HG02885 (cell line): ENCODE measurements around the gene PNPO.
"Not testable (repeated sequence)": the region's sequence is repeated elsewhere in the genome, so short reads cannot be mapped to it uniquely, and the experiment has no call there.

ENCODE experiments used
- ATAC-seq: cut with Tn5 transposase; IDR thresholded peaks from one replicate; pipeline ENCODE4 v1.9.1; 2021; ENCODE audit warnings: mild to moderate bottlenecking; ENCODE audit not compliant: unreplicated experiment, poor library complexity

The PNPO gene

DNA sequence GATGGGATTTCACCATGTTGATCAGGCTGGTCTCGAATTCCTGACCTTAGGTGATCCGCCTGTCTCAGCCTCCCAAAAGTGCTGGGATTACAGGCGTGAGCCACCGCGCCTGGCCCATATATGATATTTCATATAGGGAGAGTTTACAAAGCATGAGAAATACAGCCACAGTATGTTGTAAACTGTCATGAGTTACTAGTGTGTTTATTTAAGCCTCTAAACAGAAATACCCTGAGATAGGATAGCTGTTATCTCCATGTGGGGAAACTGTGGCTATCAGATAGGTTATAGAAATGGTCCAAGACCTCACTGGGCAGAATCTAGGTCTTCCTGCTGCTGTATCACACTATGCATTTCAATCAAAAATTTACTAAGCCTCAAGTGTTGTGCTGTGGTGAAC, 27.5 kb downstream of the PNPO start:
- no peak for ATAC-seq

DNA sequence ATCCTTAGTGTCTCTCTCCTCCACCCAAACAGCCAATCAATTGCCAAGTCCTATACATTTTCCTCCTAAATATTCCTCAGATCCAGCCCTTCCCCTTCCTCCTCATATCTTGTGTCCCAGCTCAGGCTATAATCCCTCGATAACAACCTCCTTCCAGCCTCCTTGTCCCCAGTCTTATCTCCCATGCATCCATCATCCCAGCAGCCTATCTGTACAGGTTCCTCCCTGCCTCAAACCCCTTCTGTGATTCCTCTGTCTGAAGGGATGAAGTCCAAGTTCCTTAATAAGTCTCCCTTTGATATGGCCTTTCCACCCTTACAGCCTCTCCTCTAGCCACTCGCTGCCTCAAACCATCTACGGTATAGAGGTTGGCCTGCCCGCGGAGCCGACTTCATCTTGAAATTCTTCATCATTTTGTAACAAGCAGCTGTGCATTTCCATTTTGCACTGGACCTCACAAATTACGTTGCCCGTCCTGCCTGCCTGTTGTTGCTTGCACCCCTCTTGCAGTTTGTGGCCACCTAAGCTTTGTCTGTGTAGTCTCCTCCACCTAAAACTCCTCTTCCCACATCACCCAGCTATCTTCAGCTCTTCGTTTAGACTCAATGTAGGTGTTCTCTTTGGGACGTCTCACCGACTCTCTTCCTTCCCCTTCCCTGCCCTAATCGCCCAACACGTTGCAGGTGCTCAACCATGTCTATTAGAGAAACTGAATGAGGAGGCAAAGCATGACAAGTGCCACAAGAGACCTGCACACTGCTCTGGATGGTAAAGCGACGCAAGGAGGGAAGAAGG, 28.8 kb downstream of the PNPO start:
- no peak for ATAC-seq

DNA sequence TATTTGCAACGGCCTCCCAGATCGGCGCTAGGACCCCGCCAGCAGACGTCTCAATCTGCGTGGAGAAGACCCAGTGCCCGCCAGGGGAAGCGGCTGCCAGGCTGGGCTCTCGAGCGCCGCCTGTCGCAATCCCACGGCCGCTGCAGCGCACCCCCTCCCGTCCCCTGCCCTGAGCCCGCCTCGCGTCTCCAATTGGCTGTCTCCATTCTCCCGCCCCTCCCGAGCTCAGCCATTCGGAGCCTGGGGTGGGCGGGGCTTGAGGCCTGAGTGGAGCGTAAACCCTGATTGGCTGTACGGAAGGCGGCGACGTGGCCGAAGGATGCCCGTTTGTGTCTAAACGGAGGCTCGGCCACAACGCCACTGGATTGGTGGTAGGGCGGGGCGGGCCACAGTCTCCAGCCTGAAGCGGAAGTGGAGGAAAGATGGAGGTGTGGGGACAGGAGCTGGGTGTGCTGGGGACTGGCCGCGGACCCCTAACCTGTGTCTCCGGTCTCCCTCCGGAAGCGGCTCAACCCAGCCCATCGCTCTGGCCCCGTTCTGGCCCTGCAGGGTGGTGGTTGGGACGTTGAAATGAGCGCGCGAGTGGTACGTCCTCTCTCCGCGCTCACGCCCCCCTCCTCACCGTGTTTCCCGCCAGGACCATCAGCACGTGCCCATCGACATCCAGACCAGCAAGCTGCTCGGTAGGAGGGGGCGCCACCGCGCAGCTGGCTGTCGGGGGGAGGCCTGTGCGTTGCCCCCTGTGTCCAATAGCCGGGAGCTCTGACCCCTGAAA, 29.5 kb downstream of the PNPO start, which contains the start of gene CDK5RAP3:
Gene CDK5RAP3 (plus strand): TSS at position 389 of the 775 bp plus-strand sequence. CDS start 34 bp downstream, at position 423.
- ATAC-seq, result peak; percentile 98

DNA sequence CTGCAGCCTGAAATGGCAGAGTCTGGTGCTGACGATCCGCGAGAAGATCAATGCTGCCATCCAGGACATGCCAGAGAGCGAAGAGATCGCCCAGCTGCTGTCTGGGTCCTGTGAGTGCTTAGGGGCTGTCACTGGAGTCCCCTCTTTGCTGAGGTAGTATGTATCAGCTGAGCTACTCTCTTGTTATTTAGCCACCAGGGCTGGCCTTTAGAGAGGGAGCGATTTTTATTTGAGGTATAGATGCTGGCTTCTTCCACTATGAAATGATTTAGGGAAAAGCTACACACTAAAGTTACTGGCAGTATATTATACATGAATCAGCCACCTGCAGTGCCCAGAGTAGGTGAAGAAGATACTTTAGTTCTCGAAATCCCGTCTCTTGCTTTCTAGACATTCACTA, 32.2 kb downstream of the PNPO start:
- ATAC-seq, result no peak

DNA sequence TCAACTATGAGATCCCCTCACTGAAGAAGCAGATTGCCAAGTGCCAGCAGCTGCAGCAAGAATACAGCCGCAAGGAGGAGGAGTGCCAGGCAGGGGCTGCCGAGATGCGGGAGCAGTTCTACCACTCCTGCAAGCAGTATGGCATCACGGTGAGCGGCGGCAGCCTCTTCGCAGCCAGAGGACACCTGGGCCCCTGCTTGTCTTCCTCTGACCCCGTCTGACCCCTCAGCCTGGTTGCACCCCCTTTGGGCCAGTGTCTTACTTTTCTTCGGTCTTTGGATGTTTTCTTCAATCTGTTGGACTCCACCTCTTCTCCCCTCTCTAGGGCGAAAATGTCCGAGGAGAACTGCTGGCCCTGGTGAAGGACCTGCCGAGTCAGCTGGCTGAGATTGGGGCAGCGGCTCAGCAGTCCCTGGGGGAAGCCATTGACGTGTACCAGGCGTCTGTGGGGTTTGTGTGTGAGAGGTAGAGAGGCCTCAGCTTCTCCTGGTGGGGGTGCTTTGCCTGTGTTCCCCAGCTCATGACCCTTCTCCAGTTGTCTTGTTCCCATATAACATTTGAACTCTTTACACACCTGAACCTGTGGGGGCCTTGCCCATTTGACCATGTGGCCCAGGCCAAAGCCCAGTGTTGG, 33.9 kb downstream of the PNPO start:
- ATAC-seq, result no peak

DNA sequence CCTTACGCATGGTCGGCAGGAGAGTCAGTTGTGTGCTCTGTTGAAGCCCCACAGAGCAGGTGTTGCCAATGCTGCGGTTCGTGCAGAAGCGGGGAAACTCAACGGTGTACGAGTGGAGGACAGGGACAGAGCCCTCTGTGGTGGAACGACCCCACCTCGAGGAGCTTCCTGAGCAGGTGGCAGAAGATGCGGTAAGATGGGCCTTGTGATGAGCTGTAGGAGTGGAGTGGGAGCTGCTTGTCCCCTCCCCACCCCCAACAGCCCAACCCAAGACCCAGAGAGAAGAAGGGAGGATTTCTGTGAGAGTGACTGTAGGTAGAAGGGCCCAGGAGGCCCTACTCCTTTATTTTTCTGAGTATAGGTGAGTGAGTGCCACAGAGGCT, 34.4 kb downstream of the PNPO start:
- no peak for ATAC-seq

DNA sequence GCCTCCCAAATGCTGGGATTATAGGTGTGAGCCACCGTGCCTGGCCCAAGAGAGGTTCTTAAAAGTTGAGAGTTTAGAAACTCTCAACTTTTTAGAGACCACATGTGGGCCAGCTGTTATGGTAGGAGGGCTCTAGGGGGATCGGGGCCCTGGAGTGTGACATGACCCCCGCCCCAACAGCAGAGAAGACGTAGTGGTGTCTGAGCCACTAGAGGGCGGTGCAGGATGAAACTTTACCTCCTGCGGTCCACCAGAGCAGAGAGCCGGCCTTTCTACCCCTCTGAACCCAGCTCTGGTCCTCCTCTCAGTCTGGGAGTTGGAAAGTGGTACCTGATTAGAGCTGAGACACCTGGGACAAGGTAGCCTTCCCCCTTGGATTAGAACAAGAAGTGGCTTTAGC, 37.0 kb downstream of the PNPO start:
- no peak for ATAC-seq

DNA sequence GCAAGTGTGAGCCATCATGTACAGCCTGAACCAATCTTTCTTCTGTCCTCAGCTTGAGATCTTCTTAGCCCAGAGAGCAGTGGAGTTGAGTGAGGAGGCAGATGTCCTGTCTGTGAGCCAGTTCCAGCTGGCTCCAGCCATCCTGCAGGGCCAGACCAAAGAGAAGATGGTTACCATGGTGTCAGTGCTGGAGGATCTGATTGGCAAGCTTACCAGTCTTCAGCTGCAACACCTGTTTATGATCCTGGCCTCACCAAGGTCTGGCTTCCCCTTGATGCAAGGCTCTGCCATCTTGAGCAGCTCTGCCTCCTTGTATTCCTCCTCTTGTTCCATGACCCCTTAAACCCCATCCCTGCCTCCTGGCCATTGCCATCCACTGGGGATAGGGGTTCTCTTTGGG, 39.2 kb downstream of the PNPO start:
- ATAC-seq, result no peak

DNA sequence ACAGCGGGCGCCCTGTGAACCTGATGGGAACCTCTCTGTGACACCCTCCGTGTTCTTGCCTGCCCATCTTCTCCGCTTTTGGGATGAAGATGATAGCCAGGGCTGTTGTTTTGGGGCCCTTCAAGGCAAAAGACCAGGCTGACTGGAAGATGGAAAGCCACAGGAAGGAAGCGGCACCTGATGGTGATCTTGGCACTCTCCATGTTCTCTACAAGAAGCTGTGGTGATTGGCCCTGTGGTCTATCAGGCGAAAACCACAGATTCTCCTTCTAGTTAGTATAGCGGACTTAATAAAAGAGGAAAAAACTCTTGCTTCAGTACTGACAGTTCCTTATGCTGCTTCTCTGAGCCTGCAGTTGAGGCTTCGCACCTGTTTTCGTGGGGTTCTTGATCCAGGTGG, 40.1 kb downstream of the PNPO start:
- ATAC-seq, result no peak

DNA sequence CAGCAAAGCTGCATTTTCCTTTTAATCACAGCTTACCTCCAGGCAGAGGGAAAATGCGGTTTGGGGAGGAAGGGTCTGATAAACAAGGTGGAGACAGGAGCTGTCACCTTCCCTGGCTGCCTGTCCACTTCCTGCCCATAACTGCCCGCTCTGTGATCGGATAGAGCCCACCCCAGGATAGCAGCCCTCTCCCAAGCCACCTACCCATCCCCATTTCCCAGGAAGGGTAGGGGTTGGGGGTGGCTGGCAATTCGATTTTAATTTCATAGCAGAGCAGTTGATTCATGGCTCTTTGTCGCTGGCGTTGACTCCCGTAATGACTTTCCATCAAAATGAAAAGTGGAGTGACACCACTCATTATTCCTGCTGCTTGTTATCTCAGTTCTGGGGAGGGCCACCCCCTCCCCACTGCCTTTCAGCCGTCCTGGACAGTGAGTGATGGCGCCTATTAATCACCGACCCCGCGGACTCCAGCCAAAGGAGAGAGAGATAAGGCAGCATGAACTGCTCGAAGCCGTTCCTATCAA, 40.8 kb downstream of the PNPO start:
- ATAC-seq, result no peak

DNA sequence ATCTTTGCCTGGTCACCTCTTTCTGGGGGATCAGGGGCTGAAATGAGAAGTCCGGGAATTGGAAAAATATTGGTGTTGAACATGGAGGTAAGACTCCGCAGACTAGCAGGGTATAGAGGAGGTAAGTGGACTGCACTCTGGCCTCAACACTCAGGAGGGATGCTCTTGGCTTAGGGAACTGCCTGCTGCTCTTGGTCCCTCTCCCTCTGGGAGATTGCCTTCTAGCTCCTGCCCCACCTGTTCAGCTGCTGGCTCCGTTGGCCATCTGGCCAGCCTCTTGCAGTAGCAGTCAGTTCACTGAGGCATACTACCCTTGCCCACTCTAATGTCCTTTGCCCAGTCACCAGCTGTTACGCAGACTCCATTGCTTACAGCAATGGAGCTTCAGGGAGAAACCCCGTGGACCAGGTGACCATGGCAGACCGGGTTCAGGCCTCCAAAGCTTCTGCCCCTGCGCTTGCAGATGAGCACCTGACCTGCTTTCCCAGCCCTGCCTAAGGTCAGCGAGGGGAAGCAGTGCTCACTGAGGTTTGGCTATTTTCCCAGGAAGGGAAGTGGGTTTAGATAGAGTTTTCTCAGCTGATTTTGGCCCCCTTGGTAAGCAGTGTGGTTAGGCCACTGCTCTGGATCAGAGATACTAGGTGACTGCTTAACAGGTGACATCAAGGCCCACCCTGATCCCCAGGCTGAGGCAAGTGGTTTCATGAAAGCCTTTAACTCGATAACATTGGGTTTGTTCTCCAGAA, 41.4 kb downstream of the PNPO start:
- ATAC-seq, result no peak

DNA sequence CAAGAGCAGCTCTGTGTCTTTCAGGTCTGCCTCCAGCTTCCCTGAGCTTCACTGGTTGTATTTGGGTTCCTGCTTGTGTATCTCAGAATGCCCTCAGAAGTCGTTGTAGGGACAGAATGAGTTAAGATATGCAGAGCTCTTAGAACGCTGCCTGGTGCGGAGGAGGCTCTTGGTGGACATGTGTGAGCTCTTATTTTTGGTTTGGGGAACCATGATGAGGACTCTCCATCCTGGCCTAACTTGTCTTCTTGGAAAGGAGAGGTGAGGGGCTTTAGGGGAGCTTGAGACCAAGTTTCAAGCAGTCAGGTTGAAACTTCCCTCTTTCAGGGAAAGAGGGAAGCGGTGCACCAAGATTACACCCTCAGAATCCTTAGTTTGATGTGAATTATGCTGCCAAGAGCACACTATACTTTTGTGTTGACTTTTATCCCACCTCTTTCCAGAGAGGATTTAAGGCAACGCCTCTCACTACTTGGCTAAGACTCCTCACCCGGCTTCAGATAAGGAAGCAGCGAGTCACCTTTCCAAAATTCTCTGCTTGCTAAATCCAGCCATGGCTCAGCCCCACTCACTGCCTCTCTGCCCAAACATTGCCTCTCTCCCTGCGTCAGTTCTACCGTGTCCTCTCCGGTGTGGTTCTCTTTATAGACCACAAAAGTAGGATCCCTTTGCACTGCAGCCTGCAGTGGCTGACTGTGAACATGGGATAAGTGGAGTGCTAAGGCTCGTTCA, 42.3 kb downstream of the PNPO start:
- ATAC-seq, result no peak

DNA sequence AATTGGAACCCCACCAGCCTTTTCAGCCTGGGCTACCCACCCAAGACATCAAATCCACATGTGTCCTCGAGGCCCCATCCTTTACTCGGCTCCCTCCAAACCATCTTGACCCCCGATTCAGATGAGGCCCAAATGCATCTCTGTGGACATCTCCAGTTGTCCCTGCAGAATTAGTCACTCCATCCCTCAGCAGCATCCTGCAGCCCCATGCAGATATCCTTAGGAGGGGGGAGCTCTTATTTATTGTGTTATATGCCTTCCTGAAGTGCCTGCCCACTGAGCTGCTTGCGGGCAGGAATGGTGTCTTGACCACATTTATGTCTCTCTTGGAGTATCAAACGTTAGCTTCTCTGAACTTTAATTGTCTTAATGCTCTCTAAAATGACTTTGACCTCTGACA, 45.1 kb downstream of the PNPO start:
- no peak for ATAC-seq

DNA sequence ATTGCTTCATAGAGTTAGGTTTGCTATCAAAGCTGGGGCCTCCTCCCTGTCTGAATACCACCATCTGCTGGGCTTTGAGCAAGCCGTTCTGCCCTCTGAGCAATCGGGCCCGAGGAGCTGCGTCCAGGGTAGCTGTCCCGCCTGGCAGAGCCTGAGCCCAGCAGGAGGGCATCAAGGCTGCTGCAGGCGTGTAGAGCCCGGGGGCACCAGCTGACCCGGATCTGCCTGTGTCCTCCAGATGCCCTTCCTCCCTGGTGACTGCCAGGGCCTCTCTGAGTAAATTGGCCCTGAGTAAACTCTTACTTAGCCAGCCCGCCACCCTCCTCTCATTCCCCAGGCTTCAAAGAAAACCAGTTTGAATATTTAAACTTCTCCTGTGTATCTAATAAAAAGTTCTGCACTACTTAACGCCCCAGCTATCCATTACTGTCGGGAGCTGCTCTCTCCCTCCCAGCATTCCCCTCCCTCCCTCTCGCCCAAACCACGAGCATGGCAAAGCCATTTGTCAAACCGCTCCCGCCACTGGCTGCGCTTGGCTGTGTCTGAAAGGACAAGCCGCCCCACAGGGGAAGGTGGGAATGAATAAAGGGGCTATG, 46.0 kb downstream of the PNPO start:
- no peak for ATAC-seq

DNA sequence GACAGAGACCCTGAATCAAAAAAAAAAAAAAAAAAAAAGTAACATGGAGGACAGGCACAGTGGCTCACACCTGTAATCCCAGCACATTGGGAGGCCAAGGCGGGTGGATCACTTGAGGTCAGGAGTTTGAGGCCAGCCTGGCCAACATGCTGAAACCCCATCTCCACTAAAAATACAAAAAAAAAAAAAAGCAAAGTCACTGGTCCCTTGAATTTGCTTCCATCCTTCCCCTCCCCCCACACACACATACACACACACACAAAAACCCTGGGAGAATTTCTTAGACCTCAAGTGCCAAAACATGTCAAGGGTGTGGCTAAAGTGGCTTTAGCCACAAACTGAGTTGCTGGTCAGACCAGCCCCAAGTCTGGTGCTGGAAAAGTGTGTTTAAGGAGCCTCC, 47.1 kb downstream of the PNPO start:
- not testable (repeated sequence) for ATAC-seq

DNA sequence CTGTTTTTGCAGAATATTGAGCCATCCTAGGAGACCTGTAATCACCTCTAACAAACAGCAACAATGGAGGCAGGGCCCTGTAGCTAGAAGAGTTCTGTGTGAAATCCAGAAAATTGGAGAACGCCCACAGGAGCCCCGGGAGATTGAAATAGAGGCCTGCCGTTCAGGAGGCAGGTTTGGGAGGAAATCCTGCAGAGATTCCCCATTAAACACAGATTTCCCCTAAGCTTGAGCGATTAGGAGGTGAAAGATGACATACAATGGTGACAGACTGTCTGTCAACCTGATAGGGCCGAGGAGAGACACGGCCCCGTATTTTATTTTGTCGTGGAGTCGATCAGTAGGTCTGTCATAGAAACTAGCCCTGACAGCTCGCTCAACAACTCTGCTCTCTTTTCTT, 47.8 kb downstream of the PNPO start:
- no peak for ATAC-seq

DNA sequence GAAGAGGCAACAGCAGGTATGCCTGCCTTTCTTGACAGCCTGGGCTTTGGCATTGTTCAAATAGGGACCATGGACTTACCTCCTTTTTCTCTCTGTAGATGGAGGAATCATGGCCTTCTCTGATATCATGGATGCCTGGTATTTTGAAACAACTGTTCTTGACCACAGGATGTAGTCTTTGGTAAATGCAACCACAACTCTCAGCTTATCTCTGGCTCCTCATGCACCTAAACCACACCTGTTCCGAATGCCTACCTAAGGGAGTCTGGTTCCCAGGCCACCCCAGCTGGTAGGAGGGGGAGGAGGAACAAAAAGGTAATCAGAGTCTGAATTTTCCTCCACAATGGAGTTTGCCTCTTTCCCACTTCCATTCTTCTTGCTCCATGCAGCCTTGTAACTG, 48.3 kb downstream of the PNPO start:
- no peak for ATAC-seq

DNA sequence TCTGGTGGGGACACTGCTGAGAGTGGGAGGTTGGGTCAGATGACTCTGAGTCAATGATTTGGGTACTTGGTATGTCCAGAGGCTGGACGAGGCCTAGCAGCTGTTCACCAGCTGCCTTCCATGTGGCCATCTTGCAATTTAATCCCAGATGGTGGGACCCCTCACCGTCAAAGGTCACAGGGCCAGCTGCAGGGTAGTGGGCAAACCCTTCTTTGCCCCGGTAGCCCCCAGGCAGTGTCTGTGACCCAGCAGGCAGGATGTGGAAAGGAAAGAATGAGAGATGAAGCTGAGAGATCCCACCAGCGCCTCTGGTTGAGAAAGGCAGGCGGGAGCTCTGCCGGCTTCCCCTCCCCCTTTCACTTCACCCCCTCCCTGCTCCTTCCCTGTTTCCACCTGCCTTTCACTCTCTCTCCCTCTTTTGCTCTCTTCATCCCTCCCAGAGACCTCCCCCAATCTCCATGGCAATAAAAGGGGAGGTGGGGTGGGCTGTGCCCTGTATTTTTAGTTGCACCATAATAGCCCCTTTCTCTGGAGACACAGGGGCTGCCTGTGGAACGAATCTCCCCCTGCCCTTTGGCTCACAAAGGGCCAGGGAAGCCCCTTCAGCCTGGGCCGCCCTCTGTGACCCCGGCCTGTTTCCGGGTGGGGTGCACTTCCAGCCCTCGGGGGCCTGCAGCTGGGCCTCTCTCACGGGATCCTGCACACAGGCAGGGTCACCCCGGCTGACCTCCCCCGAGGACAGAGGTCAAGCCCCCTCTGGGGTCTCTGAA, 49.8 kb downstream of the PNPO start:
- ATAC-seq, result no peak

DNA sequence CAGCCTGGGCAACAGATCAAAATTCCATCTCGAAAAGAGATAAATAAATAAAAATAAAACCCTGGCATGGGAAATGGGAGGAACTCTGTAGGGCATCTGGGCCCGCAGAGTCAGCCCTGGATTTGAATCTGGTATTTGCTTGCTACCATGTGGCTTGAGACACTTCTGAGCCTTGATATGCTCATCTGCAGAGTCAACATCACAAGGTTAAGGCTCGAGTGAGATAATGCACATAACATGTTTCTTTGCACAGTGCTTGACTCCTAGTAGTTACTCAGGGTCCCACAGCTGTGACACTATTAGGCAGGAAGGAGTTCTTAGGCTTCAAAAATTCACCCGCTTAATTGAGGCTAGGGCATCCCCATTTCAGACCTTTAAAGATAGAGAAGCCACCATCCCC, 50.8 kb downstream of the PNPO start:
- no peak for ATAC-seq
